ENCODE measurements around the gene ADCY10.
"Not testable (repeated sequence)": the region's sequence is repeated elsewhere in the genome, so short reads cannot be mapped to it uniquely, and the experiment has no call there.

ADCY10 gene

DNA sequence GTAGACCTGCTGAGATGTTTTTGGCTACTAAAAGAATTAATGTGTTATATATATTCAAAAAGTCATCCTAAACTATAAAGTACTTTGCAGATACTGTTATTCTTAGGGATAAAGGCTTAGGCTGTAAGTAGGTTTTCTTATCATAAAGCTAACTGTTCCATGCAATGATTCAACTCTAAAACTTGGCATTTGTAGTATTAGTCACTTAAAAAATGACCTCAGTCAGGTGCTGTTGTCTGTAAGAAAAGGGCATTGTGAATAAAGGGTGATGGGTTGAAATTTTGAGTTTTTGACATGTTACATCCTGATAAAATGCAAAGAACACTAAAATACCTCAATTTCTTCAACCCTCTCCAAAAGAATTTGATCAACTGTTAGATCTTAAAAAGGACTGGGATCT lies 32.9 kb downstream of the ADCY10 start:
- DNase-seq (ENCODE audit: low read depth) = no peak

DNA sequence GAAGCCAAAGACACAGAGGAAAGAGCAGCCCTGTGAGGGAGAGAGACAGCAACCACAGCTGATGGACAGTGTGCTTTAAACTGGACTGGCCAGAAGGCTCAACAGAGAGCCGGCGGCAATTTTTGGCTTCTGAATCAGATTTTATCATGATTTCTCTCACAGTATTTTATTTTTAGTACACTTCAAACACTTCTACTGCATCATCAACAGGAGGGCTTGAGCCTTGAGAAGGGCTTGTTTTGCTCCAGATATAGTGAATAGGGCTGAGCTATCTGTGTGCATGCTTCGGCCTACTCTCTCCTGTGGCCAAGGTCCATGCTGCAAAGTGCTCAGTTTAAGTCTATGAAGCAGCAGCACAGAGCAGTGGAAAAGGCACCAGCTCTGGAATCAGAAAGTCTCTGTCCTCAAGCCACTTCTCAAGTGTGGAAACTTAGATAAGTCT lies 33.3 kb downstream of the ADCY10 start:
- no peak for DNase-seq (ENCODE audit: low read depth)

GRCh38 chr1:167879508-167879907 lies 34.4 kb downstream of the ADCY10 start:
- DNase-seq (ENCODE audit: low read depth) = no peak

- no peak for DNase-seq (ENCODE audit: low read depth)
Measured at GRCh38 chr1:167878372-167879160, 35.4 kb downstream of the ADCY10 start.

DNA sequence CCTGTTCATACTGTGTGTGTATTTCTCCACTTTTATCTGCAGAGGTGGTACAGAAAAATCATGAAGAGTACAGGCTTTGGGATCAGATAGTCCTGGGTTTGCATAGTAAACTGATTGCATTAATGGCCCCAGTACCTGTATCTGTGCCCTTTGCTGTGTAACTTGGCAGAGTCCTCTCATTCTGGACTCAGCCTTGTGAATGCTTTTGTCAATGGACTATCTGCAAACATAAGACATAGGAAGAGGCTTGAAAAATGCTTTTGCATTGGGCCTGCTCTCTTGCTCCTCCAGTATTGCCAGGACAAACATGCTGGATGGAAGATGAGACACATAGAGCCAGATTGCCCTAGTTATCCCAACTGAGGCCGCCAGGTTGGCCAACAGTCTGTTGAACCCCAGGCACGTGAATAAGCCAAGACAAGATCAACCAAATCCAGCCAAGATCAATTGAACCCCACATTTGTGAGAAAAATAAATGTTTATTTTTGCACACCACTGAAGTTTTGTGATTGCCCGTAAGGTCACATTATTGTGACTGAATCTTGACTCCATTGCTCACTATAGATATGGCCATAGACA lies 37.2 kb downstream of the ADCY10 start:
- DNase-seq (ENCODE audit: low read depth) = no peak

GRCh38 chr1:167871331-167871730 lies 42.6 kb downstream of the ADCY10 start:
- no peak for DNase-seq (ENCODE audit: low read depth)

DNA sequence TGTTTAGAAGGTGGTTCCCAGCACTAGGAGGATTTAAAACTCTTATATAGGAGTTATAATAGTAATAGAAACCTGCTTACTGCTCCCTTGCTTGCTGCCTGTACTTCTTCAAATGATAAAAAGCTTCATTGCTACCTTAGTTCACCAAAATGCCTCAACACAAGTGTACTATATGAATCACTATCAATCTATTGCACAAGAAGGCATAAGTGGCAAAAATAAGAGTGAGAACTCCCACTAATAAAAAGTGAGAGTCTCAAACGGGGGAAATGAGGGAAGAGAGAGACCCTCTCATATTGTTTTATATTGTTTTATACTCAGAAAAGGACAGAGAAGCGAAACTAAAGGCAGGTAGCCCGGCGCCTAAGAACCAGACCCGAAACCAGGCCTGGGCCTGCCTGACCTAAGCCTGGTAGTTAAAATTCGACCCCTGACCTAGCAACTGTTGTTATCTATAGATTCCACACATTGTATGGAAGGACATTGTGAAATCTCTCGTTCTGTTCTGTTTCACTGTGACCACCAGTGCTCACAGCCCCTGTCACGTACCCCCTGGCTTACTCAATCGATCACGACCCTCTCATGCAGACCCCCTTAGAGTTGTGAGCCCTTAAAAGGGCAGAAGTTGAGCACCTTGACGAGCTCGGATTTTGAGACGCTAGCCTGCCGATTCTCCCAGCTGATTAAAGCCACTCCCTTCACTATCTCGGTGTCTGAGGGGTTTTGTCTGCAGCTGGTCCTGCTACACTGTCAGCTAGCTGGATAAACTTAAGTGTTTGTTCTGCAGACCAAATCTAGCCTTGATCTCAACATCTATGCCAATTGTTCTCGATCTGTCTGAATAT lies 44.6 kb downstream of the ADCY10 start:
- not testable (repeated sequence) for DNase-seq (ENCODE audit: low read depth)

- not testable (repeated sequence) for DNase-seq (ENCODE audit: low read depth)
Measured at GRCh38 chr1:167866739-167867414, 47.1 kb downstream of the ADCY10 start.

GRCh38 chr1:167866326-167866725 lies 47.6 kb downstream of the ADCY10 start:
- not testable (repeated sequence) for DNase-seq (ENCODE audit: low read depth)

DNA sequence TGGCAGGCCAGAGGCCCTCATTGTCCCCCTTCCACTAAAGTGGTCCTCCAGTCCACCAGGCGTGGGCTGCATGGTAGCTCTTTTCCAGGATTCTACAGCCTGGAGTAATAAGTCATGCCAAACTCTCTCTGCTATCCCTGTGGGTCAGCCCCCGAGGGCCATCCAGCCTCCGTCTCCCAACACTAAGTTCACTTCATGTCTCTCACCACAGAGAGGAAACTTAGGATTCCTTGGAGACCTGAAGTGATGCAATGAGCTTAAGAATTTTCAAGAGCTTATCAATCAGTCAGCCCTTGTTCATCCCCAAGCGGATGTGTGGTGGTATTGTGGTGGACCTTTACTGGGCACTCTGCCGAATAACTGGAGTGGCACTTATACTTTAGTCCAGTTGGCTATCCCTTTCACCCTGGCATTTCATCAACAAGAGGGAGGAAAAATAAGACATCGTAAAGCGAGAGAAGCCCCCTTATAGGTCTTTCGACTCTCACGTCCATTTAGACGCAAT lies 48.1 kb downstream of the ADCY10 start:
- DNase-seq (ENCODE audit: low read depth) = not testable (repeated sequence)

DNA sequence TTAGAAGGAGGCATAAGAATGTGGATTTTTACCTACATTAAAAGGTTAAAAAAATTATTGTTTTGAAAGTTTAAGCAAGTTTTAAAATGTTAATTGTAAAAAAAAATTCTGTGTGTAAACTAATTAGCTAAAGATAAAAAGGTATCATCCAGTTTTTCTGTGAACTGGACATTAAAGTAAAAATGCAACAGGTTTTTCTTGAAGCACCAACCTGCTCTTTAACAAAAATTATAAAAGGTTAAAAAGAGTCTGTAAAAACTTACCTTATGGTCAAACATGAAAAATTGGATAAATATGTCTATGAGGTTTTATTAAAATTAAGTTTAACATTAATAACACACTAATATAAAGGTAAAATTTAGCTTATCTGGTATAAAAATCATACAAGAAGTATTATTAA lies 48.7 kb downstream of the ADCY10 start:
- not testable (repeated sequence) for DNase-seq (ENCODE audit: low read depth)

GRCh38 chr1:167864392-167865032 lies 49.4 kb downstream of the ADCY10 start:
- no peak for DNase-seq (ENCODE audit: low read depth)

DNA sequence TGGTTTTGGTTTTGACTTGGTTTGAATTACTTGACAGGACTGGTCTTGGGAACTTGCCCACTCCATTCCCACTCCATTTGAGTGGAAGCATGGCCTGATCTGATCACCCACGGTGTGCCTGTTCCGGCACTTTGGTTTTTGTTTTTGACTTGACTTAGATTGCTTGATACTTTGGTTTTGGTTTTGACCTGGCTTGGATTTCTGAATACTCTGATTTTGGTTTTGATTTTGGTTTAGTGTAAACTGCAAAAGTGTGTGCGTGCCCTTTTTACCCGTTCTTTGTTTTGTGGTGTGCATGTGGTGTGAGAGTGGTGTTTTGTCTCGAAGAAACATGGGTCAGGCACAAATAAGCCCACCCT lies 50.0 kb downstream of the ADCY10 start:
- no peak for DNase-seq (ENCODE audit: low read depth)

DNA sequence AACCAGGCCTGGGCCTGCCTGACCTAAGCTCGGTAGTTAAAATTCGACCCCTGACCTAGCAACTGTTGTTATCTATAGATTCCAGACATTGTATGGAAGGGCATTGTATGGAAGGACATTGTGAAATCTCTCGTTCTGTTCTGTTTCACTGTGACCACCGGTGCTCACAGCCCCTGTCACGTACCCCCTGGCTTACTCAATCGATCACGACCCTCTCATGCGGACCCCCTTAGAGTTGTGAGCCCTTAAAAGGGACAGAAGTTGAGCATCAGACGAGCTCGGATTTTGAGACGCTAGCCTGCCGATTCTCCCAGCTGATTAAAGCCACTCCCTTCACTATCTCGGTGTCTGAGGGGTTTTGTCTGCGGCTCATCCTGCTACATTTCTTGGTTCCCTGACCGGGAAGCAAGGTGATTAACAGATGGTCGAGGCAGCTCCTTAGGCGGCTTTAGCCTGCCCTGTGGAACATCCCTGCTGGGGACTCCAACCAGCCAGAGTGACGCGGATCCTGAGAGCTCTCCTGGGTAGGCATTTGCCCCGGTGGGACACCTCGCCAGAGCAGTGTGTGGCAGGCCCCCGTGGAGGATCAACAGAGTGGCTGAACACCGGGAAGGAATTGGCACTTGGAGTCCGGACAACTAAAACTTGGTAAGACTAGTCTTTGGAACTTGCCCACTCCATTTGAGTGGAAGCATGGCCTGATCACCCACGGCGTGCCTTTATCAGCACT lies 50.6 kb downstream of the ADCY10 start:
- DNase-seq (ENCODE audit: low read depth) = not testable (repeated sequence)

GRCh38 chr1:167862432-167863076 lies 51.4 kb downstream of the ADCY10 start:
- no peak for DNase-seq (ENCODE audit: low read depth)

- no peak for DNase-seq (ENCODE audit: low read depth)
Measured at GRCh38 chr1:167861664-167862381, 52.1 kb downstream of the ADCY10 start.

- no peak for DNase-seq (ENCODE audit: low read depth)
Measured at GRCh38 chr1:167860231-167860923, 53.6 kb downstream of the ADCY10 start.

- DNase-seq (ENCODE audit: low read depth) = no peak
Measured at GRCh38 chr1:167856711-167857418, 57.1 kb downstream of the ADCY10 start.

Data from activated gamma-delta T cell treated with anti-CD3 and anti-CD28 coated beads, Interleukin-2, amount 50 U/mL, for 16 hours (primary cell).